ENCODE data around the gene SERTAD1. TPM values are rescaled to one million over a fixed set of nuclear protein-coding genes. Genes with fewer than 3 reads are reported as not detected.

The SERTAD1 gene
- total RNA-seq, 1 donor from 2014 or later: 3.2 TPM

DNA sequence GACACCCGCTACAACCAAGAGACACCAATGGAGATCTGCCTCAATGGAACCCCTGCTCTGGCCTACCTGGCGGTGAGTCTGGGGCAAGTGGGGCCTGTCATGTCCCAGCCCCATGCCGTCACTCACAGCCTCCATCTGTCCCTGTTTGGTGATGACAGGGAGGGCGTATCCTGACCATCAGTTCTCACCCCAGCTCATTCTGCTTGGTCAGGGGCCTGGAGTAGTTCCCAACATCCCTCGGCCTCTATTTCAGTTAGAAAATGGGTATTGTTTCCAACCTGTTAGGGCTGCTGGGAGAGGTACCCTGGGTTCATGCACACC lies 54.0 kb downstream of the SERTAD1 start:
- H3K4me1 Mint-ChIP-seq: peaks cover 5% of the 10 kb centered on the region
- H3K36me3 Mint-ChIP-seq (ENCODE audit: low read depth): peaks cover 11% of the 10 kb centered on the region
- H3K9me3 Mint-ChIP-seq: no peaks in the 10 kb centered on the region
- no peak overlapping the region for H3K27ac Mint-ChIP-seq (ENCODE audit: unreplicated experiment)
- H3K4me3 Mint-ChIP-seq: no peak overlapping the region
- TF ChIP-seq, protein P1, sequence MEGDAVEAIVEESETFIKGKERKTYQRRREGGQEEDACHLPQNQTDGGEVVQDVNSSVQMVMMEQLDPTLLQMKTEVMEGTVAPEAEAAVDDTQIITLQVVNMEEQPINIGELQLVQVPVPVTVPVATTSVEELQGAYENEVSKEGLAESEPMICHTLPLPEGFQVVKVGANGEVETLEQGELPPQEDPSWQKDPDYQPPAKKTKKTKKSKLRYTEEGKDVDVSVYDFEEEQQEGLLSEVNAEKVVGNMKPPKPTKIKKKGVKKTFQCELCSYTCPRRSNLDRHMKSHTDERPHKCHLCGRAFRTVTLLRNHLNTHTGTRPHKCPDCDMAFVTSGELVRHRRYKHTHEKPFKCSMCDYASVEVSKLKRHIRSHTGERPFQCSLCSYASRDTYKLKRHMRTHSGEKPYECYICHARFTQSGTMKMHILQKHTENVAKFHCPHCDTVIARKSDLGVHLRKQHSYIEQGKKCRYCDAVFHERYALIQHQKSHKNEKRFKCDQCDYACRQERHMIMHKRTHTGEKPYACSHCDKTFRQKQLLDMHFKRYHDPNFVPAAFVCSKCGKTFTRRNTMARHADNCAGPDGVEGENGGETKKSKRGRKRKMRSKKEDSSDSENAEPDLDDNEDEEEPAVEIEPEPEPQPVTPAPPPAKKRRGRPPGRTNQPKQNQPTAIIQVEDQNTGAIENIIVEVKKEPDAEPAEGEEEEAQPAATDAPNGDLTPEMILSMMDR (conservative IDR thresholded peaks at IDR 0.05): no peak
- no peaks in the 10 kb centered on the region for H3K27me3 Mint-ChIP-seq (ENCODE audit: low read depth)
- DNase-seq (ENCODE audit: low read depth, low spot score): no peak

Other genes starting within 250 kb of the SERTAD1 start
- gene MAP3K10, start 234.6 kb downstream of the SERTAD1 start, total RNA-seq: 30.3 and 34.2 TPM in 2 replicates
- 1.7 and 2.5 TPM in 2 replicates for gene TTC9B, start 207.6 kb downstream of the SERTAD1 start, total RNA-seq
- 0.43 and 0.47 TPM in 2 replicates for gene CCNP, start 199.3 kb downstream of the SERTAD1 start, total RNA-seq
- gene AKT2, start 140.6 kb downstream of the SERTAD1 start, total RNA-seq: 147 and 150 TPM in 2 replicates
- gene C19orf47, start 77.6 kb downstream of the SERTAD1 start, total RNA-seq: 19.0 and 21.0 TPM in 2 replicates
- 200 and 208 TPM in 2 replicates for gene PLD3, start 77.3 kb downstream of the SERTAD1 start, total RNA-seq
- gene HIPK4, start 35.8 kb downstream of the SERTAD1 start, total RNA-seq: 0.11 and 0.30 TPM in 2 replicates
- gene PRX, start 12.6 kb downstream of the SERTAD1 start, total RNA-seq: 2.8 and 2.9 TPM in 2 replicates
- 22.3 and 25.8 TPM in 2 replicates for gene SERTAD3, start 18.3 kb upstream of the SERTAD1 start, total RNA-seq
- 3.1 and 3.2 TPM in 2 replicates for gene BLVRB, start 39.8 kb upstream of the SERTAD1 start, total RNA-seq
- gene SPTBN4, start 41.0 kb upstream of the SERTAD1 start, total RNA-seq: 0.40 and 1.1 TPM in 2 replicates
- 72.0 and 76.3 TPM in 2 replicates for gene SHKBP1, start 150.9 kb upstream of the SERTAD1 start, total RNA-seq
- gene LTBP4, start 175.4 kb upstream of the SERTAD1 start, total RNA-seq: 125 TPM in 2 replicates